ENCODE measurements around the gene ARL3.

The ARL3 gene

DNA sequence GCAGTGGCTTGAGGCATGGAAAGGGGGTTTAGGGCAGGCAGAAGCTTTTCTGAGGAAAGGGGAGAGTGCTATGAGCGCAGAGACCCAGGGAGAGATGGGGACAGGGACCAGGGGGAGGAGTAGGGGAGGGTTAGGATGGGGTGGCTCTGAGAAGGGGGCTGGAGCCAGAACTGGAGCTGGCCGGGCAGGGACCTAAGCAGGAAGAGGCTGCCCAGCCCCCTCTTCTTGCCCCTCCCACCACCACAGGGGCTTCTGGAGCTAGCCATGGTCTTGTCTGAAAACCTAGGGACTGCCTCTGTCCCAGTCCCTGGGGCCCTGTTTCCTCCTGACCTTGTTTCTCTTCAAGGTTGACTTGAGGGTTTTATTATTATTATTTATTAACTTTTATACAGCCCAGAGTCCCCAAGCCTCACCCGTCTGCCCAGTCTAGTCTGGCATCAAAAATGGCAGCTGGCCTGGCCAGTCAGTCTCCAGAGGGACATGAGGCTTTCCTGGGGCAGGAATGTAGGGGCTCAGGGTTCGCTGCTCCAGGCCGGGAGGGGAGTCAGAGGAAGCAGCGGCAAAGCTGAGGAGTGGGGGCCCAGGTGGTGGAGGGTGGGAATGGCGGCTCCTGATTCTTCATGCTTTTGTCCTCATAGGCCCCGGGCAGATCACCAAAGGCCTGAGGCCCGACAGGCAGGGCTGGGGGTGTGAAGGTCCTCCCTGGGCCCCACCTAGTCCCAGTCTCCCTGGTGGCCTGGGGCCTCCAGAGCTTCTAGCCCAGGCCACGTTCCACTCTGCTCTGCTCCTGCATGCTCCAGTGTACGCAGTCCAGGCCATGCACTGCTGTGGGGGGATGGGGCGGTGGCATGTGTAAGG is 64.2 kb downstream of the ARL3 start:
- no peak for DNase-seq

DNA sequence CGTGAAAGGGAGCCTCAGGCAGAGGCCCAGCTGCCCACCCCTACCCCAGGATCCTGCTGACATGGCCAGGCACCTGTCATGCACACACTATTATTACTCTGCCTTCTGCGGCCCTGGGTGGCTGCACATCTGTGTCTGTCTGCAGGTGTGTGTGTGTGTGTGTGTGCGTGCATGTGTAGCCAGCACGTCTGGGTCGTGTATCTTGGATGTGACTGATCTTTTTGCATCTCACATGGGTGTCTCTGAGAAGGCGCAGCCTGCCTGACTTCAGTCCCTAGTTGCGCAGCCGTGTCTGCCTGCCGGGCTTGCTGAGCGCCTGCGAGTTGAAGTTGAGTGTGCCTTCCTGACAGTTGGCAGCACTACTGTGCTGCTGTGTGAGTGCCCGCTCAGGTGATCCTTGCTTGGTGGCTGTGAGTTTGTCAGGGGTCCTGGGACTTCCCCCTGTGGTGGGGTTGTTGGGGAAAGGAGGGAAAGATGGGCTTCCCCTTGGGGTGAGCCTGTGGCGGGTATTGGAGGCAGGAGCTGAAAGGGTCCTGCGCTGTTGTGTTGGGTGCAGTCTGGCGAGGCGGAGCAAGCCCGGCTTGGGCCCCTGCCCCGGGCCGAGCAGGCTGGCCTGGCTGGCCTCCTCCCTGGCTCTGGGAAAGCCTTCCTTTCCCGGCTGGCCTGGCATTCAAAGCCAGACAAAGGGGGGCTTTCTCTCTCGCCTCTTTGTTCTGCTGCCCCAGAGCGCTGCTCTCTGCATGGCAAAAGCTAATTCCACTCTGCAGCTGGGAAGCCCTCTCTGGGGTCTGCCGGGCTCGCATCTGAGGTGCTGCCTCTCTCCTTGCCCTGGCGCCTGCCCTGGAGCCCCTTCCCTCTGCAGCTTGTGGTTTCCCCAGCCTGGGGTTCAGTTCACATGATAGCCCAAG is 65.1 kb downstream of the ARL3 start:
- no peak for DNase-seq

DNA sequence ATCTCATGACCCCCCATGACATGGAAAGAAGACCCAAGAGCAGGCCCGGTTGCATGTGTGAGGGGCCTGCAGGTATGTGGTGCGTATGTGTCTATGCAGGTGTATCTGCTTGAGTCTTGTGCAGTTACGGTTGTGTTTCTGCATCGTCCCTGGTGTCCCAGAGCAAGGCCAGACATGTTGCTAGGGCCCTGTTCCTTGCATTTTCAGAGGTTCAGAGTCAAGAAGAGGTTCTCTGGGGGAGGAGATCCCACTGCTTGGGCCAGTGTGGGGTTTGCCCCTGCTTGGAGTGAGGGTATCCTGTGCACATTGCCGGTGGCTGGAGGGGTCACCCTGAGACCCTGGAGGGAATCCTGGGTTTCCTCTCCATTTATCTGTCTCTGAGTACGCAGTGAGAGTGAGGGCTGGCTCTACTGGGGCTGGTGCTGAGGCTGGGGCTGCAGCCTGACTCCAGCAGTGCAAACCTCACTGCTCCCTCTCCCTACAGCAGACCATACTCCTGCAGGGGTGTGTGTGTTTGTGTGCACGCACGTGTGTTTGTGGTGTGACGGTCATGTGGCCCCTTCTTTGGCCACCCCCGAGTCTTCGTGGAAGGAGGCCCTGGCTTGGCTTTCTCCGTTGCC is 65.8 kb downstream of the ARL3 start:
- DNase-seq, result no peak

DNA sequence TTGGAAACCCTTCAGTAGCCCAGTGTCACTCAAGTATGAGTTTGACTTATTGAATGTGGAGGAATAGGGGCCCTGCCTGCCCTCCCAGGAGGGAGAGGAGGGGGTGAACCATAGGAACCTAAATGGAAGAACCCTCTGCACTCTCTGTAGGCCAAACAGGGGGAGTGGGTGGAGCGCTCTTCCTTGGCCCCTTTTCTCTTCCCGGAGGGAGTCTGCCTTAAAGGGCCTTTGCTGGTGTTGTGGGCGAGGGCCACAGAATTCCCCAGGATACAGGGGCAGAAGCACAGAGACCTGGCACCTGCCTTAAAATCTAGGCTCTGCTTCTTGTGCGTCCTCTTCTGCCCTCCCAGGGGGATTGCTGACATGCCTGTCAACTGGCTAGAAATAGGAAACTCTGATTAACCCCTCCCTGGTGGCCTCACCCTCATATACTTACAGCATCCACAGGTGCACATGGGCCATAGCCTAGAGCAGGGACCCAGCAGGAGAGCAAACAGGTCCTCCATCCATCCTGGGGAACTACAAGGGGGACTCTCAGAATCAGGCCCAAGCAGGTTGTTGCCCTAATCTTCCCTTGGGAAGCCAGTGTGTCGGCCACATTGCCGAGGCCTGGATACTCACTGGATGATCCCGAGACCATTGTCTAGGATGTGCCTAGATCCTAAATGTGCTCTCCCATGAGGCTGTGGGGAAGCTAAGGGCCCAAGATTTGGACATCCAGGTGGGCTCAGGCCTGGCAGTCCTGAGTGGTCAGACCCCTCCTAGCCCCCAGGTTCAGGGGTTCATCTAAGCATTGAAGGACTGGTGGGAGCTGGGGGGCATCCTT is 66.5 kb downstream of the ARL3 start:
- DNase-seq, result no peak

DNA sequence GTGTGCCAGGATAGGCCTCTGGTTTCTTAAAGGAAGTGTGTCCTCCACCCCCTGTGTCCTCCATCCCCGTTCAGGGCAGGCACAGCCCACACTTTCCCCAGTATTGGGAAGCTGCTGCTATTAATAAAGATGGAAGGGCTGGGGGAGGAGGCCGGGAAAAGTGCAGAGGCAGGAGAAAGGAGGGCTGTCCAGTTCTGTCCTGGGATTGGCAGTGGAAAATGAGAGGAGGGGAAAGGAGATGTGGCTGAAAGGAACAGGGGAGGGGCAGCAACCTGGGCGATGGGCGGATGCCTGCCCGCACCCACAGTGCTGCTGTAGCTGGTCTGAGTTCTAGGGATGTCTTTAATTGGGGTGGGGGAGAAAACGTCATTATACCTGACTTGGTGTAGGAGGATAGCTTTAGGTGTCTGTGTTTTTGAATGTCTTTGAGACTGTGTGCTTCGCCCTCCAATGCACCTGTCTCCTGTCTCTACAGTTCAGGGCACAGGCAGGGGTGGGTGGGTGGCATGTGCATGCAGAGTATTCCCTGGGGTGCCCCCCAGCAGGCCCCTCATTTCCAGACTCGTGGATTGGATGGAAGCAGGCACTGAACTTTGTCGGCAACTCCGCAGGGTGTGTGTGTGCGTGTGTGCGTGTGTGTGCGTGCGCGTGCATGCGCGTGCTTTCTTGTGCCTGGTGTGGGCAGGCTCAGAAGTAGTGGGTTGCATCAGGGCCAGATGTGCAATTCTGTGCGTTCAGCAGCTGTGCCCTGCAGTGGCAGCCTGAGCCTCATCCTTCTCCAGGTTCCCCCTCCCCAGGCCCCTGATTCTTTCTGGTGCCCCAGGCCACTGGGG is 67.4 kb downstream of the ARL3 start:
- no peak for DNase-seq

DNA sequence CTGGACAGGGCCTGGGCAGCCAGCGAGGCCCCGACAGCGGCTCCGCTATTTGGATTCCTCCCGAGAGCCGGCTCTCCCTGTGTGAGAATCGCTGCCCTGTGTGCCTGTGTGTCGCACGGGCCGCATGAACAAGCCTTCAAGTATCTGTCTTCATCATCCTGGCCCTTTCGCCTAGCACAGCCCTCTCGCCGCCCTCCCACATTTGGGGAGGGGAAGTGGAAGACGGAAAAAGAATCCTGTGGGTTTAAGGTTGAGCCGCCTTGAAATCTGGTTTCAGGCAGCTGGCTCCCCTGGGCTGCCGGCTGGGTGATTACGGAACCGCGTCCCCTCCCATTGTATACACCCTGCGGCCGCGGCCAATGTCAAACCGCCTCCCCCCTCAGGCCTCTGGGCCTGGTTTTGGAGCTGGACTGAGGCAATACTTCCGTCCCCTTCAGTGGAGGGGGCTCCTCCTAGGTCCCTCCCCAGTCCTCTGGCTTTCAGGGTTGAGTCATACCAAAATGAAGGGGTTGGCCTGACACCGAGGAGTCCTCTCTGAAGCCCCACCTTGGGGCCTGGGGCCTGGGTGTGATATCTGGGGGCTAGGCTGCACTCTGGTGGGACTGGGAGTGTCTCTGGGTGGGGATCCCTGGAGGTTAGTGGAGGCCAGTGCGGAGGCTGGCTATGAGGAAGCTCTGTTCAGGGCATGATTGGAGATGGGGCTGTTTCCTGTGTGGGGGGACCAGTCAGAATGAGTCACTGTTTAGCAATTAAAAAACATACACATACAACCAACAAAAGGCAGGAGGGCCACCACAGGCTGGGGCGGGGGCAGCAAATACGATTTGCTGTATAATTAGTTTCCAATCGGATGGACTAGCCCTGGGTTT is 68.2 kb downstream of the ARL3 start:
- DNase-seq, result peak; percentile 17

DNA sequence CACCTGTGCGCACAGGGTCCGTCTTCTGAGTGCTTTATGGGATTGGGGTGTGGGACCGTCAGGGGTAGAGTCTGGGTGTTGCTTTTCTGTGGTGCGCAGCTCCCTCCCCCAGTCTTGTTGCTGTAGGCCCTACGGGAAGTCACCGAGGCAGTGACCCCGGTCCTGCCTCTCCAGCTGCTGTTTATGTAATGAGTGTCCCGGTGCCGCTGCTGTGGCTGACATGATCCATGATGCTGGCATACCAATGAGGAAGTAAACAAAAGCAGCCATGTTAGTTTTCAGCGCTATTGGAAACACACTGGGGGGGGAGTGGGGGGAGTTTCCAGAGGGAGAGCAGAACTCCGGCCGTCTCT is 68.8 kb downstream of the ARL3 start:
- DNase-seq, result no peak

DNA sequence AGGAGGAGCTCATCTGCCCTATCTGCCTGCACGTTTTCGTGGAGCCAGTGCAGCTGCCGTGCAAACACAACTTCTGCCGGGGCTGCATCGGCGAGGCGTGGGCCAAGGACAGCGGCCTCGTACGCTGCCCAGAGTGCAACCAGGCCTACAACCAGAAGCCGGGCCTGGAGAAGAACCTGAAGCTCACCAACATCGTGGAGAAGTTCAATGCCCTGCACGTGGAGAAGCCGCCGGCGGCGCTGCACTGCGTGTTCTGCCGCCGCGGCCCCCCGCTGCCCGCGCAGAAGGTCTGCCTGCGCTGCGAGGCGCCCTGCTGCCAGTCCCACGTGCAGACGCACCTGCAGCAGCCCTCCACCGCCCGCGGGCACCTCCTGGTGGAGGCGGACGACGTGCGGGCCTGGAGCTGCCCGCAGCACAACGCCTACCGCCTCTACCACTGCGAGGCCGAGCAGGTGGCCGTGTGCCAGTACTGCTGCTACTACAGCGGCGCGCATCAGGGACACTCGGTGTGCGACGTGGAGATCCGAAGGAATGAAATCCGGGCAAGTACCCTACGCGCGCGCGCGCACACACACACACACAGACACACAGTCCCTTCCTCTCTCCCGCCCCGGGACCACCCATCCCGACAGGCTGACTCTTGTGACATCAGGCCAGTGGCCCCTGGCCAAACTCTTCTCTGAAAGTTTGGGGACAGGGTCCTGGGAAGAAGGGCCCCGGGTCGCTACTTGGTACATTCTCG is 69.4 kb downstream of the ARL3 start:
- no peak for DNase-seq

DNA sequence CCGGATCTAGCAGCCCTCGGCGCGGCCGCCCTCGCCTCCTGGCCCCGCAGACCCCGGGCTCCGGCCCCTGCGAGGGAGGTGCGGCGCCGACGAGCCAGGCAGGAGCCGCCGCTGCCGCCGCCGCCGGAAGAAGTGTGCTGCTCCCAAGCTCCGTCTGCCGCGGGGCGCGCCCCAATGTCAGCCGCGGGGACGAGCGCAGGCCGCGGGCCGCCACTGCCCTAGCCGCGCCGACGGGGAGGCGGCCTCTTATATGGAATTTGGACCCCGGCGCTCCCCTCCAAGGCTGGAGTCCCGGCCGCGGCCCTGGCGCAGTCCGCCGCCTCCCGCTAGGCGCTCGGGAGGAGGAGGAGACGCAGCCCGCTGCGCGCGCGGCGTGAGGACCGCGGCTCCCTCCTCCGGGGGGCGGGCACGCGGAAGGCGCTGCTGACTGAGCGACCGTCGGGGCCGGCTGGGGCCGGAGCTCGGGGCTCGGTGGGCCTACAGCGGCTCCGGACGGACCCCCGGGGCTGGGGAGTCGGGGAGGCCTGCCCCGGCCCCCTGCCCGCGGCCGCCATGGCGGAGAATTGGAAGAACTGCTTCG is 70.0 kb downstream of the ARL3 start, which contains the start of gene TRIM8:
TSS of gene TRIM8 (plus strand) at position 414 of the 580 bp plus-strand sequence. CDS start at position 553, 139 bp downstream.
- no peak for DNase-seq

DNA sequence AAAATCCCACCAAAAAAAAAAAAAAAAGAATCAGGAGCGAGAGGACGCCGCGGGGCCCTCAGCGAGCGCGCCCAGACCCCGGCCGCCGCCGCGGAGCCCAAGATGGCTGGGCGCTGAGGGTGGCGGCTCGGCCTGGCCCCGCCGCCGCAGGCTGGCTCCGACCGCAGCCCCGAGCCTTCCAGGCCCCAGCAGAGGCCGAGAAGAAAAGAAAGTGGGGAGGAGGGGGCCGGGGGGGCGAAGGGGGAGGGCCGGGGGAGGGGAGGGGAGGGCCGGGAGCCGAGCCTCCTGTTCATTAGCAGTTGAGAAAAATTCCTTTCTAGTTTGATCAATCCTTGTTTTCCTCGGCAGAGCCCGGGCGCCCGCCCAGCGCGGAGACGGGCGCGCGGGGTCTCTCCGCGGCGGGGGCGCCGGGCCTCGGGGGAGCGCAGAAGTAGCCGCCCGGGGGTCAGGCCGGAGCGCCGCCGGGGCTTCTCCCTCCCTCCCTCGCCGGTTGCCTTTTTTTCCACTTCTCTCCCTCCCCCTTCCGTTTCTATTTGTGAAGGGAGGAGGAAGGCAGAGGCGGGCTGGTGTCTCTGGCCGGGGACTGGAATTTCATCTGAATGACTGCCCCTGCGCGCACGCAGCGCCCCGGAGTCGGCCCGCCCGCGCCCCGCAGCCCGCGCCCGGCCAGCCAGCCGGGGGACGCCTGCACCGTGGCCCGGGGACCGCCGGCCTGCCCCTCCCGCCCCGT is 70.7 kb downstream of the ARL3 start:
- no peak for DNase-seq

DNA sequence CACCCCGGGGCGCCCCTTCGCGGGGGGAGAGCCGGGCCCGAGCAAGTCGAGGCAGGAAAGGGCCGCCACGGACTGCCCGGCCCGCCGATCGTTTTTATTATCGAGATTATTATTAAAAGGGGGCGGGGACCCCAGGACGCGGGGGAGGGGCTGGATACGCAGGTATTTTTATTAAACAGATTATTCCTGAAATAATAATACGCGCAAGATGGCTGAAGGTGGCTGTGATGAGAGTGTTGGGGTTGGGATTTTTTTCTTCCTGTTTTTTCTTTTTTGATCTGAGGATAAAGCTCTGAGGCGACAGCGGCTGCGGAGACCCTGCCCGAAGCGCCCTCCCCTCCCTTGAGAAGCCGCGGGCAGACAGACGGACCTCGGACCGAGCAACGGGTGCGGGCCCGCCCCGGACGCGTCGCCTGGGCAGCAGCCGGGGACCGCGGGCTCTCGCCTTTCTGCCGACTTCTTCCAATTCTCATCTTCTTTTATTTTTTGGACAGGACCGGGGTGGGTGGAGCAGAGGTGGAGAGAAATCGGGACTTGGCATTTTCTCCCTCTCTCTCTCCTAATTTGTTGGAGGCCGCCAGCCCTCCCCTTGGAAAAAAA is 71.4 kb downstream of the ARL3 start:
- DNase-seq, result no peak

DNA sequence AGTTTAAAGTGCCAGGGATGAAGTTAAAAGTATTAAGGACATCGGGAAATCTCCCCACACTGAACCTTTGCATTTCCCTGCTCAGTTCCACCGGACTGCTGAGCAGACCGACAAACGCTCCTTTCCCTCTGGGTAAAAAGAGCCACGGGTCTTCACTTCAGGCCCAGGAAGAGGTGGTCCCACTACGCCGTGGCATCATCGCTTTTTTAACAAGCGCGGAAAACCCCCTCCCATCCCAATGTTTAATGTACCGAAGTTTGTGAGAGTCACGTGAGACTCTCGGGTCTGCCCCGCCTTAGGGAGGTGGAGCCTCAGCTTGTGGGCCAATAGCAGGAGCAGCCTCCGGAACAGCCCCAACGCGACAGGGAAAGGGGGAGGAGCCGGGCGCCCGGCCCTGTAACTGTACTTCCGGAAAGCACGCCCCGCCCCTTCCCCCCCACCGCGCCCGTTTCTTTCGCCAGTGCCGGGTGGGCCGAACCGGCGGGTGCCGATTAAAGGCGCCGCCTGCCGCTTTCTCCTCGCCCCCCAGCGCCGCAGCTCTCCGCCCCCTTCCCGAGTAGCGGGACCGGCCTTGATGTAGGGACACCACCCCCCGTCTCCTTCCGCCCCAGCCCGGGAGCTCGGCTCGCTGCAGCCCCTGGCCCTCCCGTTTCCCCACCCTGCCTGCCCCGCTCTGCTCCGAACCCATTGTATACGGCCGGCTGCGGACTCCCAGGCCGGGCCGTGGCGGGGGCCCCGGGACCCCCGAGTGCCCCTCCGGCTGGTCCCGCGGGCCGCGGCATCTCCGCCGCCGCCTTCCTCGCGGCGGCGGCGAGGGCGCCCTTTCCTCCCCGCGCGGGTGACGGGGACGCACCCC is 72.1 kb downstream of the ARL3 start:
- DNase-seq, result peak; percentile 92

DNA sequence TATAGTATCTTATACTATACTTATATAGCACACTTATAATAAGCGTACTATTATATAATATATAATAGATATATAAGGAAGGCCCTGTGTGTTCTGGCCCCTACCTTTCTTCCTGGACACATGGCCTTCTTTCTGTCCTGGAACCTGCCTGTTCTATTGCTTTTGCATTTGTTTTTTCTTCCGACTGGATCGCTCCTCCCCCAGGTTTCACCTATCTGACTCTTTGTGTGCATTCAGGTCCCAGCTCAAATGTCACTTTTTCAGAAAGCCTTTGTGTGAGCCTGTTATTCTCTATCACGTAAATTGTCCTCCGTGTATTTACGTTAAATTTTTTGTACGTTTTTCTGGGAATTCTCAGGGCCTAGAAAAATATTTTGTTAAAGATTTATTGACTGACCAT is 72.8 kb downstream of the ARL3 start:
- no peak for DNase-seq

DNA sequence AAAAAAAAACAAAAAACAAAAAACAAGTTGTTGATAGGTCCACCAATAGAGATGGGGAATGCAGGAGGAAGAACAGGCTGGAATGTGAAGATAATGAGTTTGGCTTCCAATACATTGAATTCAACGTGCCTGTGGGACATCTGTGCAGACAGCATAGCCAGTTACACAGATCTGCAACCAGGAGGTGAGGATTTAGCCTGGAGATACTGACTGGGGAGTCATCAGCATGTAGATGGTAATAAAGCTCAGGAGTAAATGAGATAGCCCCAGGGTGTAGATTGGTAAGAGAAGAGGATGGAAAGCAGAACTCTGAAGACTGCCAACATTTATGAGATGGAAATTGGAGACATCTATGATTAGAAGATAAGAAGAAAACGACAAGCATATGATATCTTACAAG is 74.7 kb downstream of the ARL3 start:
- DNase-seq, result no peak

DNA sequence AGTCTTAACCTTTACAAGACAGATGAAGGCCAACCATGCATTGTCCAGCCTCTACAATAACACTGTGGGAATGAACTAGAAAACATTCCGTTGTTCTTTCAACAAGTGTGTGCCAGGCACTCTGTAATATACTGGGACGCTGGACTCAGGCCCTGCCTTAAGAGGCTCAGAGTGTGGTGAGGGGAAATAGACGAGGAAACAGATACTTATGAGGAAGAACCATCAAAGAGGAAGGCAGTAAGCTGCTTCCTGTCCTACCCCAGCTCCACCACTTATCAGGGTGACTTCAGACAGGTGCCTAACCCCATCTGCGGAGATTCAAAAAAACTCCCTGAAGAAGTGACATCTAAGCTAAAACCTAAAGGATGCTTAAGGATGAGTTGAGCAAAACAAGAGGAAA is 78.8 kb downstream of the ARL3 start:
- DNase-seq, result no peak

DNA sequence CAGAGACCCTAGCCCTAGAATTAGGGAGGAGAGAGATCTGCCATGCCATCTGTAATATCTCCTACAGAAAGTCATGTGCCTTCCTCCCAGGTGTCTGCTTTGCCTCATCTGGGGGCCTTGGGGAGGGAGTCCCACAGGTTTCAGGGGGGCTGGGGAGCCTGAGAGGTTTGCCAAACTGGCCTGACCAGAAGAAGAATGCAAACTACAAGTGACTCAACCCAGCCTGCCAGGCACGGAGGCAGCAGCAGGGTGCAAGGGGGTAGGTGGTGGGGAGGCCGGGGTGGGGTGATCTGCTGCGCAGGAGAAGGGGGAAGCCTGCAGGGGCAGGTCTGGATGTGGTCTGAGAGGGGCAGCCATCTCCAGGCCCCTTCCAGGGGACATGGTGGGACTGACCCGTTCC is 79.5 kb downstream of the ARL3 start:
- no peak for DNase-seq

DNA sequence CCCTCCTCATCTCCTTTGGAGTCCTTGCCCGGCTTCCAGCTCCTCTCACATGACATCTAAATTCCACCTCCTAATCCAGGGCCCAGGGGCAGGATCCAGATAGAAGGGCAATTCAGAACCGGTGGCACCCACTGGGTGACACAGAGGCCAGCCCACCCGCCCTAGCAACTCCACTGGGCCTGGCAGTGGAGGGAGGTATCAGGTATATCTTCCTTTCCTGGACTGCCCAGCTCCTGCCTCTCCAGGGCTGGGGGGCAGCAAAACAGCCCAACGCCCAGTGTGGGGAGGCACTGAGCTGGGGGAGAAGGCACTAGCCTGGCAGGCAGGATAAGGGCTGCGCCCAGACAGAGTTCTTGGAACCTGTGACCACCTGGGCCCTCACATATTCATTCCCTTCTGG is 80.3 kb downstream of the ARL3 start:
- DNase-seq, result no peak

All from NCI-H1436 treated with DMSO at 0.1 percent for 48 hours (cell line).